Endodermal cell (in vitro differentiated cells): ENCODE results near the gene SPTAN1. TPM values are rescaled to one million over a fixed set of nuclear protein-coding genes. Genes with fewer than 3 reads are reported as not detected.

Source experiments
- DNase-seq: peaks from one replicate; pipeline ENCODE4 v3.0.0-alpha.2; 2017
- H3K27ac ChIP-seq: 2 replicates; pipeline ENCODE4 v1.5.1; 2013; ENCODE audit warnings: mild to moderate bottlenecking, low read depth, low read length, moderate library complexity
- H3K27me3 ChIP-seq: 2 replicates; pipeline ENCODE4 v1.6.1; 2013; ENCODE audit warnings: mild to moderate bottlenecking, low read length, moderate library complexity; ENCODE audit not compliant: insufficient read depth, control insufficient read depth, poor library complexity, severe bottlenecking
- H3K36me3 ChIP-seq: 2 replicates; pipeline ENCODE4 v1.7.0; 2013; ENCODE audit warnings: mild to moderate bottlenecking, low read length, moderate library complexity; ENCODE audit not compliant: control insufficient read depth, insufficient read depth
- H3K4me1 ChIP-seq: one replicate; pipeline ENCODE4 v1.7.0; 2013; ENCODE audit warnings: low read length; ENCODE audit not compliant: control insufficient read depth, insufficient read depth
- H3K4me3 ChIP-seq: 2 replicates; pipeline ENCODE4 v1.5.1; 2013; ENCODE audit warnings: mild to moderate bottlenecking, low read length, moderate library complexity
- H3K9ac ChIP-seq: 2 replicates; pipeline ENCODE4 v1.6.1; 2013; ENCODE audit warnings: mild to moderate bottlenecking, low read length, moderate library complexity; ENCODE audit not compliant: poor library complexity, severe bottlenecking; ENCODE audit errors: extremely low read depth
- H3K9me3 ChIP-seq: 2 replicates; pipeline ENCODE4 v1.6.1; 2013; ENCODE audit warnings: mild to moderate bottlenecking, low read length, moderate library complexity; ENCODE audit not compliant: control insufficient read depth
- H3K27ac Mint-ChIP-seq: 2 replicates; pipeline ENCODE4 v1.8.0; 2020; ENCODE audit warnings: mixed read lengths
- H3K27me3 Mint-ChIP-seq: 2 replicates; pipeline ENCODE4 v1.8.0; 2021; ENCODE audit warnings: mild to moderate bottlenecking, mixed read lengths; ENCODE audit not compliant: insufficient read depth
- H3K36me3 Mint-ChIP-seq: 2 replicates; pipeline ENCODE4 v1.8.0; 2020; ENCODE audit warnings: low read depth, mixed read lengths
- H3K4me1 Mint-ChIP-seq: 2 replicates; pipeline ENCODE4 v1.8.0; 2020; ENCODE audit warnings: mixed read lengths
- H3K4me3 Mint-ChIP-seq: 2 replicates; pipeline ENCODE4 v1.8.0; 2020; ENCODE audit warnings: mild to moderate bottlenecking, moderate library complexity, mixed read lengths
- H3K9me3 Mint-ChIP-seq: 2 replicates; pipeline ENCODE4 v1.8.0; 2020; ENCODE audit warnings: mild to moderate bottlenecking, mixed read lengths
- CTCF ChIP-seq: fragments of 200-600 bp; sonication (generic); conservative IDR thresholded peaks from 2 replicates; pipeline ENCODE4 v1.5.0; 2021; ENCODE audit warnings: antibody characterized with exemption, mild to moderate bottlenecking
- WGBS, 2 experiments: methylation state at CpG; one replicate each; pipeline versions ENCODE4 v1.1.5 to v1.1.7; 2013; ENCODE audit warnings: missing lambda C conversion rate in 2 of 2, mixed read lengths in 1 of 2; ENCODE audit not compliant: insufficient coverage in 1 of 2, insufficient read length in 1 of 2; 5-methylcytosine and 5-hydroxymethylcytosine counted together
- total RNA-seq, 2 donors: library from RNA; stranded (reverse); fragmentation: NEBNext Ultra II Directional in 1 of 2; extraction: Animal tissue kit (Norgen Biotek cat#: 25700) in 1 of 2; gene quantifications; 2 replicates in 1 of 2; 3 replicates in 1 of 2; pipeline ENCODE4 v1.2.1, GENCODE V29; 2021

Gene SPTAN1
- total RNA-seq, 2 donors from 2014 or later, result 309 to 319 TPM

GRCh38 chr9:128551657-128552152 lies 682 bp upstream of the SPTAN1 start:
- 5 to 12% methylated on average over 9 to 22 of the region's 22 CpGs for WGBS, 2 experiments
- H3K4me1 ChIP-seq, result peaks cover 16% of the 10 kb centered on the region
- Mint-ChIP-seq H3K27ac (peak overlapping the region; percentile 95), H3K9me3 (no peaks in the 10 kb centered on the region), H3K36me3 (no peaks in the 10 kb centered on the region), H3K4me3 (no peak overlapping the region), H3K27me3 (peaks cover 1% of the 10 kb centered on the region), H3K4me1 (peaks cover 28% of the 10 kb centered on the region)
- no peaks in the 10 kb centered on the region for H3K9me3 ChIP-seq
- no peak for TF ChIP-seq CTCF
- H3K27me3 ChIP-seq, result no peaks in the 10 kb centered on the region
- H3K27ac ChIP-seq, result peak overlapping the region; percentile 59
- peak overlapping the region; percentile 78 for H3K9ac ChIP-seq
- peak overlapping the region; percentile 84 for H3K4me3 ChIP-seq
- H3K36me3 ChIP-seq, result peaks cover 3% of the 10 kb centered on the region
- DNase-seq, result no peak

DNA sequence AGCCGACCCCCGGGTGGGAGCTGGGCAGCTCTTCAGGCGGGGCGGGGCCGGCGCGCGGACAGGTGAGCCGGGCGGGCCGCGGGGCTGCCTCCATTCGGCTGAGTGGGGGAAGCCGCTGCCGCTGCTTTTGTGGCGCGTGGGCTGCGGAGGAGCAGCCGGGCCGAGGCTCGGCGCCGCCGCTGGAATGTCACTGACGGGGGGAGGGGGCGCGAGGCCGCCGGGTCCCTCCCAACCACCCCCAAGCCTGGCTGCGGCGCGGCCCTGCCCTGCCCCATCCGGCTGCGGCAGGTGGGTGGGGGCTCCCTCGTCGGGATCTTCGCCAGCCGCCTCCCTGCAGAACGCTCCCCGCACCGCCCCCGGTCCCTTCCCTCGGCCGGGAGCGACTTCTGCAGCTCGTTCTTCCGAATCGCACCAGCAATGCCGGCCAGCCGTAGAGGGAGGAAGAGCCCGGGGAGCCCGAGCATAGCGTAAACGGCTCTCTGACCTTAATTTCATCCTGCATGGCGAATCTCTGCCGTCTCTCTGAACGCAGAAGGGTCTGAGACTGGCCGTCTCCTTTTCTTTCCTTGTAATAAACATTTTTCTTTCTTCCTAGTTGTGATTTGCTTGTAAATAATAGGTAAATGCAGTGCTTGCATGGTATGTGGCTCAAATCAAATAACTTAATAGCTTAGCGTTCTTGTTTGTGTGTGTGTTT lies 505 bp downstream of the SPTAN1 start:
- peak overlapping the region; percentile 95 for H3K9ac ChIP-seq
- WGBS, 2 experiments, result 0% methylated on average over 19 to 59 of the region's 59 CpGs
- Mint-ChIP-seq H3K27ac (no peak overlapping the region), H3K4me3 (no peak overlapping the region), H3K36me3 (no peaks in the 10 kb centered on the region), H3K9me3 (no peaks in the 10 kb centered on the region), H3K4me1 (peaks cover 30% of the 10 kb centered on the region), H3K27me3 (peaks cover 1% of the 10 kb centered on the region)
- DNase-seq, result no peak
- peak overlapping the region; percentile 72 for H3K27ac ChIP-seq
- no peaks in the 10 kb centered on the region for H3K9me3 ChIP-seq
- H3K36me3 ChIP-seq, result peaks cover 12% of the 10 kb centered on the region
- H3K4me1 ChIP-seq, result peaks cover 21% of the 10 kb centered on the region
- no peaks in the 10 kb centered on the region for H3K27me3 ChIP-seq
- peak overlapping the region; percentile 96 for H3K4me3 ChIP-seq
- no peak for TF ChIP-seq CTCF

DNA sequence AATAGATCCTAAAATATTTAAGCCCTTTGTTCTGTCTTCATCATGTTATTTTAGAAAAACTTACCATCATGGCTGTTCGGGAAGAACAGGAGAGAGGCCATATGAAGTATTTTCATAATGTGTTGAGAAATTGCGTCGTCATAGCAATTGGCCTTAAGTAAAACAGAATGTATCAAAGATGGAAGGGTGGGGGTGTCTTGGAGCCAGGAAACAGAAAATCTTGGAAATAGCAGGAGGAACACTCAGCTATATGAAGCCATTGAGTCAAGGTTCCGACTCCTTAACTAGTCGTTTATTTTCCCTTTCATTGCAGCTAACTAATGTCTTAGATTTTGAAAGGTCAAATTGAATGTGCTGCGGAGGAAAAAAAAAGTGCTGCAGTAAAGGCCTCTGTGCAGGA lies 1.3 kb downstream of the SPTAN1 start:
- Histone ChIP-seq H3K4me3 (peak overlapping the region; percentile 96), H3K9me3 (no peaks in the 10 kb centered on the region), H3K36me3 (peaks cover 12% of the 10 kb centered on the region), H3K9ac (peak overlapping the region; percentile 95), H3K4me1 (peaks cover 21% of the 10 kb centered on the region), H3K27me3 (no peaks in the 10 kb centered on the region), H3K27ac (no peak overlapping the region)
- Mint-ChIP-seq H3K4me1 (peaks cover 35% of the 10 kb centered on the region), H3K9me3 (no peaks in the 10 kb centered on the region), H3K4me3 (no peak overlapping the region), H3K27me3 (peaks cover 1% of the 10 kb centered on the region), H3K36me3 (no peaks in the 10 kb centered on the region), H3K27ac (no peak overlapping the region)
- no peak for TF ChIP-seq CTCF
- WGBS, 2 experiments, result 25 to 50% methylated on average over 2 to 6 of the region's 6 CpGs
- DNase-seq, result no peak
